GM12801 (cell line): ENCODE results near the gene DHRS3.

Source experiments
- CTCF ChIP-seq: IDR thresholded peaks from one replicate; pipeline ENCODE4 v1.5.1; 2011; ENCODE audit warnings: control low read depth; ENCODE audit not compliant: insufficient read length; ENCODE audit errors: extremely low read depth

Gene DHRS3

DNA sequence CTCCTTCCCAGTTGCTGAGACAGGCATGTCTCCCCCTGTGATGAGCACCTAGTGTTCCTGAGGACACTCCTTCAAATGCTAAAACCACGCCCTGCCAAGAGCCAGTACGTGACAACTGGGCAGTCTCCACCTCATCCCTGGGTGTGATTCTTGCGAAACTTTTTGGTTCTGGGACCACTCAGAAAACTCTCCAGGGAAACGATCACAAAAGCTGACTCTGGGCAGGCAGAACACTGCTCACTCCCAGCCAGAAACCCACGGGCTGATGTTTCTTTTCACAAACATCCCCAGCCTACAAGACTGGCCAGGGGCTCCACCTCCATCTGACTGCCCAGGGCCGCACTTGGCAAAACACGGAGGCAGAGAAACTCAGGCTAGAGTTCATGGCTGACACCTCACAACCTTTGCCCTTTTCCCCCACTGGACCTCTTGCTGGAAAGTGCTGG, 24.4 kb downstream of the DHRS3 start:
- no peak for TF ChIP-seq CTCF

GRCh38 chr1:12592496-12592895, 25.5 kb downstream of the DHRS3 start:
- no peak for TF ChIP-seq CTCF

DNA sequence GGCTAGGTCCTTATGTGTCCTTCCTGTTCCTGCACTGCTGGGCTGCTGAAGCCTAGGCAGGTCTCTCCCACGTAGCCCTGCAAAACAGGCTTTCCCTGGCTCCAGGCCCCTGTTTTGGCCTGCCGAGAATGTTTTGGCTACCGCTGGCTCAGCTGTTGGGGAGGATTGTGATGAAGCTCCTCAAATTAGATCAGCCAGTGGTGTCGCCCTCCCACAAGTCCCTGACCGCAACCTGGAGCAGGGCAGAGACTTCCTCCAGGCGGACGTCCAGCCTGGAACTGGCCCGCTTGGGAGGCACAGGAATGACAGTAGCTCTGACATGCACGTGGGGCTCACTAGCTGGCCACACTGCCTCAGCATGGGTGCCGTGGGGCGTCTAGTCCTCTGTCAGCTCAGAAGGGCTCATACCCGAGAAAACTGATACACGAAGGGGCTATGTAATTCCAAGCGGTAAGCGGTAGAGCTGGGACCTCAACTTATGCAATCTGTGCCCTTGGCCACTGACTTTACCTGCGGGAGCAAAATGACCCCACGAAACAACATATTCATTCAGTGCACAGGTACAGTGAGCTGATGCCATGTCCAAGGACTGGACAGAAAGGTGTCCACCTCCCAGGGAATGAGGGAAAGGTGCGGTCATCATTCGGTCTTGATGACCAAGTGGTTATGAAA, 26.6 kb downstream of the DHRS3 start:
- TF ChIP-seq CTCF = no peak

DNA sequence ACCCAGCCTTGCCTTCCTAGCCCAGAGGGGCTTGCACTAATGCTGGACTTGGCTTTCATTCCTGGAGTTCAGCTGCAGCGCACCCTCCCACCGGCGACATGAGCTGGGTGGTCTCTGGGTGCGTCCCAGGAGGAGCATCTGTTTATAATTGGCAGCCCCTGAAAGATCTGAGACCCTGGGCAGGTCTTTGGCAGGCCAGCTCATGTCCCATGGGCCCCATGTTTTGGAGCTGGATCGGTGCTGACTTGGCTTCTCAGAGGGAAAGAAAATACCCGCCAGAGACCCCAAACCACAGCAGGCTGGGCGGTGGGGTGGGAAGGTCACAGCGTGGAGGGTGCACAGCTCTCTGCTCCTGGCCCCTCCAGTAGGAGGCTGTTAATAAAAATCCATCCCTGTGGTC, 29.3 kb downstream of the DHRS3 start:
- no peak for TF ChIP-seq CTCF

DNA sequence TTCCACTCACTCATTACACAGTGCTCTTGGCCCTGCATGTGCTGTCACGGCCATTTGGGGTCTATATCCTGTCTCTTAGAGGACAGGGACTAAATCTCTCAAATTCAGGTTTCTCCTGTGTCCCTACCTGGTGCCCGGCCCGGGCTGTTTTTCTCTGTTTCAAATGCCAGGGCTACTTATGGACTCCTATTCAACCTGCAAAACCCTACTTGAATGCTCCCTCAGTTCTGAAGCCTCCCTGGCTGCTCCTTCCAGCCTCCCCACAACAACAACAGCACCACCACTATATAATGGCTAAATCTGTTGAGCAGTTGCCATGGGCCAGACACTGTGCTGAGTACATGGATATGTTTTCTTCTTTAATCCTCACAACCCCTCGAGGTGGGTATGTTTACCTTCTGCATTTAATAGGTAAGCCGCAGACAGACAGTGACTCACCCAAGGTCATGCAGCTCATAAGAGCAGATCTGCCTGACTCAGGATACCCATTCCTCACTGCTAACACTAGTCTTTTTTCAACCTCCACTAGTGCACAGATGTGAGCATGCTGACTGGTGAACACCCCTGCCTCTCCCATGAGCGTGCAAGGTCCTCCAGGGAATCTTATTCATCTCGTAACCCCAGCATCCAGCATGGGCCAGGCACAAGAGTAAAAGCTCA, 29.9 kb downstream of the DHRS3 start:
- TF ChIP-seq CTCF = no peak

GRCh38 chr1:12585951-12586942, 31.8 kb downstream of the DHRS3 start:
- no peak for TF ChIP-seq CTCF

DNA sequence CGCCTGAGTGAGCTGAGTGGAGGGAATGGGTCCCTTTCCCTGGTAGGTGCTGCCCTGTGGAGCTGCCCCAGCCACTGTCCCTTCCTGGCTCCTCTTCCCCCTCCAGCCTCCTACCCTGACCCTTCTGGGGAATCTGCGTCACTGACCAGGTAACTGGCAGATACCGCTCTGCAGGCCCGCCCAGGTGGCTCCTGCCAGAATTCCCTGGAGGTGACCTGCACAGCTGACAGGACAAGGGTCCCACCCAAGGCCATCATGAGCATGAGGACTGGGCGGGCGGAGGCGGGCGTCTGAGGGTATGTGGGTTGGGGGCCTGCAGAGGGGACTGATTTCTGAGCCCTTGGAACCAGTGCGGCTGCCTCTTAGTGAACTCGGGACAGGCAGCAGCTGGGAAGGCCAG, 32.5 kb downstream of the DHRS3 start:
- no peak for TF ChIP-seq CTCF
